ENCODE data around the gene ITGB5.
A peak's percentile ranks its signal among the peaks of the same experiment; 100 is the strongest.

ITGB5 gene

DNA sequence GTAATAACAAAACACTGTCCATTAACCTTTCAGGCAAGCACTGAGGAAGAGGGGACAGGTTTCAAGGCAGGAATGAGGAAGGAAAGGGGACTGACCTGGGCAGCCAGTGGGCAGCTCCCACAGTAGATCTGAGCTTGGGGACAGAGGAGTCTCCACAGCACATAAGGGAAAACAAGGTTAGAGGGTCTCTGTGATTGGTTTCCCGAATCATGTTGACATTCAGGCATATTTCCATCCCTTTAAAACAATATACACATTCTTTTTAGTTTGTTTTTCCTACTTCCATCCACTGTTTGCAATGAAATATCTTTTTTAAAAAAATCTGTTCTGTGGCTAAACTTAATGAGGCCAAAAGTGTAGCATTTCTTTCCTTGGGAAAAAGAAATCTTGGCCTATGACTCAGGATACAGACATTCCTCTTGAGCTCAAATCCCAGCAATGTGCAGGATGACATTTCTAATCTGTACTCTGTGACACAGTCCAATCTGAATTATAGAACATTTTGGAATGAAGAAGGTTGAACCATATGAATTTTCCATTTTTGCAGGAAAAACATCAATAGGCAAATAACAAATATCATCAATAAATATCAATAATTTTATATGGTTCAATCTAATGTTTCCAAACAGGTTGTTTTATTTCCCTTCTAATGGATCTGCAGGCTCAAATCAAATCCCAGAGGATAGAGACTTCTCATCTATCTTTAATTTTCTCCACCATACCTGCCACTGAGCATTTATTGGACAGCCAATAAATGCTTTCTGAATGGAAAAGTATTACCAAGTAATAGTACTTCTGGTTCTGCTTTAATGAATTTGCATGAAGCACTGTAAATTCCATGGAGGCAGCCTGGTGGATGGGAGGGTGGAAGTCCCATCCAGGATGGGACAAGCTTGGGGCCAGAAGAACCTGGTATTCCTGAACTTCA is 54.1 kb downstream of the ITGB5 start:
- DNase-seq = no peak
- TF ChIP-seq GATA1 (IDR thresholded peaks at IDR 0.05; ENCODE audit: low read depth, low read length) = no peak
- no peak for TF ChIP-seq POLR2A (IDR thresholded peaks at IDR 0.05; ENCODE audit: low read length)

DNA sequence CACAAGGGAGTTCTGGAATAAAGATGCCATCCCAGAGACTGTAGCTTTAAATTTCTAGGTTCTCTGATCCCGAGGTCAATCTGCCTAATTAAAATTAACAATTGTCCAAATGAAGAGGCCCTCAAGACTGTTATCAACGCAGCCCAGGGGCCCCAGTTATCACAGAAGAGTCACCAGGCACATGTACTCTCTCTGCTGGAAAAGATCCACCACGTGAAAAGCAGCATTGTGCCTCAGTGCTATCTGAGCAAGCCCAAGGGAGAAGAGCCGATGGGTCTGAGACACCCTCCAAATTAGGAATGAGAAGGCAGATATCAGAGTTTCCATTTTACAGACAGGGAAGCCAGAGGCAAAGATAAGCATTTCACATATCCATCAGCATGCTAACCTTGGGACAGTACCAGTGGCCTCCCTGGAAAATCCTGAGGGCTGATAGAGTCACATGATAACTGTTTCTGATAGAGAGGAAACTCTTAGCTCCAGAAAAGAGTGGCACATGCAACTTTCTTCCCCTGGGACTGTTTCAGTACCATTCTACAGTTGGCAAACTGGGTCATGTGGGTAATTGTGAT is 55.5 kb downstream of the ITGB5 start:
- no peak for TF ChIP-seq GATA1 (IDR thresholded peaks at IDR 0.05; ENCODE audit: low read depth, low read length)
- TF ChIP-seq POLR2A (IDR thresholded peaks at IDR 0.05; ENCODE audit: low read length) = no peak
- peak; percentile 71 to 91 for DNase-seq

DNA sequence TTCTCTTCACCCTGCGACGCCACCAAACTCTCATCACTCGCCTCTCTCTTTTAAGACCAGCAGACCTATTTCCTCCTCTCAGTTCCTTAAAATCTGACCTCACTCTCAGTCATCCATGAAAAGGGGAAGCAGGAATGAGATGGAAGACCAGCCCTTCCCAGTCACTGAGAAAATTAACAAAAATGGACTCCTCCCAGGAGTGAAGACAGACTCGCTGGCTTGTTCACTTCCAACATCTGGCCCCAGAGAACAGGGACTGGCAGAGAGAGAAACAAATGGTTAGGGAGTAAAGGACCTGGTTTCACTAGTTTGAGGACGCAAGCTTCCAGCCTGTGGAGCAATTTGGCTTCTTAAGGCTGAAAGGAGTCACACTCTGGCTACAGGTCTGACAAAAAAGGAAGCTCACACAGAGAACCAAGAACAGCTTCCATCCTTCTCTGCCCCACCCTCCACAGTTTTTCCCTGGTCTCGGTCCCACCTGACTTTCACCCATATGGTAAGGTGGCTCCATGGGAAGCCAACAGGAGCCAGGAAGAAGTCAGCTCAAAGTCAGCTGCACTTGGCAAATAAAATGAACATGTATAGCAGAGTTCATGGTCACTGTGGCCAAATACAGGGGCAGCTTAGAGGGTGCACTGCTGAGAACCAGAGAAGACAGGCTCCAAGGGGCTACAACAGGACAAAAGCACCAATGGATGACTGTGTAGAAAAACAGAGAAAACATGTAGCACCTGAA is 57.2 kb downstream of the ITGB5 start:
- DNase-seq = no peak
- TF ChIP-seq POLR2A (IDR thresholded peaks at IDR 0.05; ENCODE audit: low read length) = no peak
- no peak for TF ChIP-seq GATA1 (IDR thresholded peaks at IDR 0.05; ENCODE audit: low read depth, low read length)

DNA sequence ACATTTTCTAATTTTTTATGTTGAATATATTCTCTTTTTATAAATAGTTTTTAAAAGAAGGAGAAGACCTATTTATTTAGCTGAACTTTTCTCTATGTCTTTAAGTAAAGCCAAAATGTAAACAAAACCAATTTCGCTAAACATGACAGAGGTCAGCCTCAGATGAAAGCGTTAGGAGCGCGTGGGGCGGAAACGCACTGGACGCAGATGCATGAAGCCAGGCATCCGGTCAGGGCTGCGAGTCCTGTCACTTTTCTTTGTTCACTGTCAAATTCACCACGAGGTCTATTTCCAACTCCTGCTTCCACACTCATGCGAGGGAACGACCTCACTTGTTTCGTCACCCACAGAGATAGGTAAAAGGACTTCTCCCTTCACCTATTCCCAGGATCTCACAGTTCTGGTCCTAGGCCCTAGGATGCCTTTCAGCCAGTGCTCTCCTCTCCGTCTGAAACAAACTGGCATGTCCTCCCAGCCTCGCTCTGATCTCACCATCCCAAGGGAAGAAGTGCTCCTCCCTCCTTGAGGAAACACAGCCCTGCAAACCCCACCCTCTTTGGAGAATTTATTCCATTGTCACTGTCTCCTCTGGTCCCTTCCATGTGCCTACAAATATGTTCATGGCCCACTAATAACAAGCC is 57.9 kb downstream of the ITGB5 start:
- TF ChIP-seq GATA1 (IDR thresholded peaks at IDR 0.05; ENCODE audit: low read depth, low read length) (no peak), POLR2A (IDR thresholded peaks at IDR 0.05; ENCODE audit: low read length) (no peak)
- DNase-seq = no peak

DNA sequence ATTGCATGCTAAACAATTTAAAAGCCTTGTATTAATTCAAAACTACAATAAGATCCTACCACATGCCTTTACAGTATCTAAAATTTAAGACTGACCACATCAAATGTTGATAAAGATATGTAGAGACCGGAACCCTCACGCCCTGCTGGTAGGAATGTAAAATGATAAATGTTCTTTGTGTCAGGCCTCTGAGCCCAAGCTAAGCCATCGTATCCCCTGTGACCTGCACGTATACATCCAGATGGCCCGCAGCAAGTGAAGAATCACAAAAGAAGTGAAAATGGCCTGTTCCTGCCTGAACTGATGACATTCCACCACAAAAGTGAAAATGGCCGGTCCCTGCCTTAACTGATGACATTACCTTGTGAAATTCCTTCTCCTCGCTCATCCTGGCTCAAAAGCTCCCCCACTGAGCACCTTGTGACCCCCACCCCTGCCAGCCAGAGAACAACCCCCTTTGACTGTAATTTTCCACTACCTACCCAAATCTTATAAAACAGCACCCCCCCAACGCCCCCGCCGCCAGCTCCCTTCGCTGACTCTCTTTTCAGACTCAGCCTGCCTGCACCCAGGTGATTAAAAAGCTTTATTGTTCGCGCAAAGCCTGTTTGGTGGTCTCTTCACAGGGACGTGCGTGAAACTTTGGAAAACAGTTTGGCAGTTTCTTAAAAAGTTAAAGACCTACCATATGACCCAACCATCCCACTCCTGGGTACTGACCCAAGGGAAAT is 59.5 kb downstream of the ITGB5 start:
- DNase-seq = peak in 1 of 2 experiments; percentile 14

DNA sequence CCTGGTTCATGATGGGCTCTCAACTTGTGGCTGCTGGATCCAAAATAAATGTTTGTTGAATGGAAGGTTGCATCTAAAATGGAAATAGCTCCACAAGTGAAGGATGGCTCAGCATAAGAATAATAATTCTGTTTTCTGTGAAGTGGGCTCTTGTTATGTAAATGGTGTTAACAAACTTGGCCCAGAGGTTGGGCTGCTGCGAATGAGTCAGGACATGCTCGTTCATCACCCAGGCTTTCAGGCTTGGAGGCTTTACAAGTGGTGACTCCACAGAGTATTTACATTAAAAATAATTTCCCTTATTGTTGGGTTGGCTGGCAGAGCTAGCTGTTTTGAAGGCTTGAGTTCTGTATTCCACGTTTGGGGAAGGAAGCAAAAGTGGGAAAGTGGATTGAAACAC is 60.5 kb downstream of the ITGB5 start:
- TF ChIP-seq POLR2A (IDR thresholded peaks at IDR 0.05; ENCODE audit: low read length) (no peak), GATA1 (IDR thresholded peaks at IDR 0.05; ENCODE audit: low read depth, low read length) (no peak)

DNA sequence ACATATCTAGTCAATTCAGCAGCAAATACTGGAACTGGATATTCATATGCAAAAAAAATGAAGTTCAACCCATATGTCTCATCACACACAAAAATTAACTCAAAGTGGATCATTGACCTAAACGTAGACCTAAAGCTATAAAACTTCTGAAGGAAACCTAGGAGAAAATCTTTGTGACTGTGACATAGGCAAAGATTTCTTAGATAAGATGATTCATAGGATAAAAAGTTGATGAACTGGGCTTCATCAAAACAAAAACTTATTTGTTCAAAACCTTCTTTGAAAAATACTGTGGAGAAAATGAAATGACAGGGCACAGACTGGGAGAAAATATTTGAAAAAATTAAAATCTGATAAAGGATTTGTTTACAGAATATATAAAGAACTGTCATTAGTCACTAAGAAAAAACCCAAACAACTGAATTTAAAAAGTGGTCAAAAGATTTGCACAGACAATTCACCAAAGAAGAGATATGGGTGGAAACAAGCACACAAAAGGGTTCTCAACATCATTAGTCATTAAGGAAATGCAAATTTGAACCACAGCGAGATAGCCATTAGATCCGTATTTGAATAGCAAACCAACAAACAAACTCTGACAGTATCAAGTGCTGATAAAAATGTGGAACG is 62.8 kb downstream of the ITGB5 start:
- TF ChIP-seq POLR2A (IDR thresholded peaks at IDR 0.05; ENCODE audit: low read length) (no peak), GATA1 (IDR thresholded peaks at IDR 0.05; ENCODE audit: low read depth, low read length) (no peak)
- DNase-seq = no peak

More for the DNA sequence above, 60.5 kb downstream of the ITGB5 start:
- no peak for DNase-seq

DNA sequence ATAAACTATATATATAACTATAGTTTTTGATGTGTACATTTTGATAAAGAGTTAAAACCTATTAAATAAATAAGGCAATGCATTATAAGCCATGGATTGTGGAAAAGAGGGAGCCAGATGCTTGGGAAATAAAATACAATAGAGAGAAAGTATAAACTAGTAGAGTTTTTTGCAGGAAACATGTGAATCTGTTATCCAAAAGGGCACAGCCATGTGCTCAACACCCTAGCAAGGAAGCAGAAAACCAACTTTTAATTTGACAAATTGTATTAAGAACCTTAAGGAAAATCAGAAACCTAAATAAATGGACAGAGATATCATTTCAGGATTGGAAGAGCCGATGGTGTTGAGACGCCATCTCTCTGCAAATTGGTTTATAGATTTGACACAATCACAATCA is 63.5 kb downstream of the ITGB5 start:
- TF ChIP-seq POLR2A (IDR thresholded peaks at IDR 0.05; ENCODE audit: low read length) = no peak
- TF ChIP-seq GATA1 (IDR thresholded peaks at IDR 0.05; ENCODE audit: low read depth, low read length) = no peak
- DNase-seq = no peak

DNA sequence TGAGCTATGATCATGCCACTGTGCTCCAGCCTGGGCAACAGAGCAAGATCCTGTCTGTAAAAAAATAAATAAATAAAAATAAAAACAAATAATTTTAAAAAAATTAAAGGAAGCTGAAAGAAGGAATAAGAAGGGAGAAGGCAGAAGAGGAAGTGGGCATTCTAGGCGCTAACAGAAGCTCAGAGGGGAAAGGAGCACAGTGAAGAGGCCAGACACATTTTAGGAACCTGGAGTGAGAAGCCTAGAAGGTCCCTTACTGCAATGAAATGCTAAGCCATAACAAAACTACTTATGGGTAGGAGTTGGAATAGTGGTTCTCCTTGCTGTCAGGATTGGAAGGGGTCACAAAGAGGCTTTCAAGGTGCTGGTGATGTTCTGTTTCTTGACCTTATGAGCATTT is 64.0 kb downstream of the ITGB5 start:
- TF ChIP-seq POLR2A (IDR thresholded peaks at IDR 0.05; ENCODE audit: low read length) (no peak), GATA1 (IDR thresholded peaks at IDR 0.05; ENCODE audit: low read depth, low read length) (no peak)
- no peak for DNase-seq

DNA sequence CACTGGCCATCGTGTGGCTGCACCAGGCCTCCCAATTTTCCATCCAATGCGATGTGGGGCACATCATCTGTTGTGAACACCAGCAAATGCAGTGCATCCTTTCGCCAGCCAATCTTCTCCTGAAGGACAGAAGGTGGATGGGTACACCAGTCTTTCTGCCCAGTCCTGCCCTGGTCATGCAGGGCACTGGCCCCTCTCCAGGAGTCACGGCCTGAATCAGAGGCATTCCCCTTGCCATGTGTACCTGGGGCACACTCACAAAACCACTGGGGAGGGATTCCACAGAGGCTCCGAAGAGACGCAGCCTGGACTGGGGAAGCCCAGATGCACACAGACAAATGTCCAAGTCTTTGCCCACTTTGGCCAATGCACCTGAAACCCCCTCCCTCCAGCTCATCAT is 65.8 kb downstream of the ITGB5 start:
- no peak for DNase-seq
- TF ChIP-seq POLR2A (IDR thresholded peaks at IDR 0.05; ENCODE audit: low read length) = no peak
- no peak for TF ChIP-seq GATA1 (IDR thresholded peaks at IDR 0.05; ENCODE audit: low read depth, low read length)

DNA sequence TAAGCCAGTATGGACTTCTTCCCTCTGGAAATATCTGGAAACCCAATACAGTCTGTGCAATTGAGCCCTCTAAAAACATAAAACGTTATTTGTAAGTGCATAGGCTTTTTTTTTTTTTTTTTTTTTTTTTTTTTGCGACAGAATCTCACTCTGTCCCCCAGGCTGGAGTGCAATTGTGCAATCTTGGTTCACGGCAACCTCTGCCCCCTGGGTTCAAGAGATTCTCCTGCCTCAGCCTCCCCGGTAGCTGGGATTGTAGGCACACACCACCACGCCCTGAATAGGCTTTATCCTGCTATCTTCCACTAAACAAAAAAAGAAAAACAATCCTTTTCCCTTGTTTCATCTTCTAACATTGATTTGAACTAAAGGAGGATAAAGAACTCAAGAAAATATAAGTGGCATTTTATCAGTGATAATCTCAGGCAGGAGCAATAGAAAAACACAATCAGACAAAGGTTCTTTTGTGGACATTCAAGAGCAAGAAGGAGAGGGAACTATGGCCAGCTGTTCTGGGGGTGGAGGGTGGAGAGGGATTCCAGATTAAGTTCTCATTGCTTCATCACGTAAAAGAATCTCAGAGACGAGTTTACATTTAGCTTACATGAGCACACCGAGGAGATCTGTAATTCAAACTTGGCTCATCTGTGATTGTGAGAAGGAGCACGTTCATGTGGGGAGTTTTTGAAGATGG is 68.6 kb downstream of the ITGB5 start:
- no peak for TF ChIP-seq GATA1 (IDR thresholded peaks at IDR 0.05; ENCODE audit: low read depth, low read length)
- no peak for TF ChIP-seq POLR2A (IDR thresholded peaks at IDR 0.05; ENCODE audit: low read length)
- no peak for DNase-seq

DNA sequence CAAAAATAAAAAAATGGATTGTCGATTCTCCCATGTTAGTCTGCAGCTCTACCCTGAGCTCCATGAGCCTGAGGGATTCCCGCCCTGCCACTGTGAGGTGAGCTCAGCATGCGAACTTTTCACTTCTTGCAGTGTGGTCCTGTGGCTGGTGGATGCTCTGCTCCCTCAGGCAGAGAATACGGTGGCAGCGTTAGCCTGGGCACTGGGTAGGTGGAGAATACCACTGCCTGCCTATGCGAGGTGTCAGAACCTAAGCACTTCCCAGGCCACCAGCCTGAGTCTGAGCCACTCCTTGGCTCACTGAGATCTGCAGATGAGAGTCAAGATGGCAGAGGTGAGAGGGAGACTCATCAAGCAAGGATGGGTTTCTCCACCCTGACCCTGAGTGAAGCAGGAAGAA is 70.1 kb downstream of the ITGB5 start:
- TF ChIP-seq GATA1 (IDR thresholded peaks at IDR 0.05; ENCODE audit: low read depth, low read length) (no peak), POLR2A (IDR thresholded peaks at IDR 0.05; ENCODE audit: low read length) (no peak)
- no peak for DNase-seq
